GM12873 (cell line): Measurements from ENCODE around the gene PAX2.

Source experiments
- TF ChIP-seq, protein P1 (sequence below): IDR thresholded peaks from 2 replicates; pipeline ENCODE4 v1.5.1; 2012; ENCODE audit warnings: low read depth, mild to moderate bottlenecking, moderate library complexity, low read length, control low read depth; ENCODE audit not compliant: insufficient read depth; ENCODE audit errors: missing control alignments

Gene PAX2

GRCh38 chr10:100738055-100738827, 7.1 kb upstream of the PAX2 start:
- TF ChIP-seq, protein P1, sequence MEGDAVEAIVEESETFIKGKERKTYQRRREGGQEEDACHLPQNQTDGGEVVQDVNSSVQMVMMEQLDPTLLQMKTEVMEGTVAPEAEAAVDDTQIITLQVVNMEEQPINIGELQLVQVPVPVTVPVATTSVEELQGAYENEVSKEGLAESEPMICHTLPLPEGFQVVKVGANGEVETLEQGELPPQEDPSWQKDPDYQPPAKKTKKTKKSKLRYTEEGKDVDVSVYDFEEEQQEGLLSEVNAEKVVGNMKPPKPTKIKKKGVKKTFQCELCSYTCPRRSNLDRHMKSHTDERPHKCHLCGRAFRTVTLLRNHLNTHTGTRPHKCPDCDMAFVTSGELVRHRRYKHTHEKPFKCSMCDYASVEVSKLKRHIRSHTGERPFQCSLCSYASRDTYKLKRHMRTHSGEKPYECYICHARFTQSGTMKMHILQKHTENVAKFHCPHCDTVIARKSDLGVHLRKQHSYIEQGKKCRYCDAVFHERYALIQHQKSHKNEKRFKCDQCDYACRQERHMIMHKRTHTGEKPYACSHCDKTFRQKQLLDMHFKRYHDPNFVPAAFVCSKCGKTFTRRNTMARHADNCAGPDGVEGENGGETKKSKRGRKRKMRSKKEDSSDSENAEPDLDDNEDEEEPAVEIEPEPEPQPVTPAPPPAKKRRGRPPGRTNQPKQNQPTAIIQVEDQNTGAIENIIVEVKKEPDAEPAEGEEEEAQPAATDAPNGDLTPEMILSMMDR: no peak

- TF ChIP-seq, protein P1: no peak
Observed at GRCh38 chr10:100739517-100740368, 5.6 kb upstream of the PAX2 start.

DNA sequence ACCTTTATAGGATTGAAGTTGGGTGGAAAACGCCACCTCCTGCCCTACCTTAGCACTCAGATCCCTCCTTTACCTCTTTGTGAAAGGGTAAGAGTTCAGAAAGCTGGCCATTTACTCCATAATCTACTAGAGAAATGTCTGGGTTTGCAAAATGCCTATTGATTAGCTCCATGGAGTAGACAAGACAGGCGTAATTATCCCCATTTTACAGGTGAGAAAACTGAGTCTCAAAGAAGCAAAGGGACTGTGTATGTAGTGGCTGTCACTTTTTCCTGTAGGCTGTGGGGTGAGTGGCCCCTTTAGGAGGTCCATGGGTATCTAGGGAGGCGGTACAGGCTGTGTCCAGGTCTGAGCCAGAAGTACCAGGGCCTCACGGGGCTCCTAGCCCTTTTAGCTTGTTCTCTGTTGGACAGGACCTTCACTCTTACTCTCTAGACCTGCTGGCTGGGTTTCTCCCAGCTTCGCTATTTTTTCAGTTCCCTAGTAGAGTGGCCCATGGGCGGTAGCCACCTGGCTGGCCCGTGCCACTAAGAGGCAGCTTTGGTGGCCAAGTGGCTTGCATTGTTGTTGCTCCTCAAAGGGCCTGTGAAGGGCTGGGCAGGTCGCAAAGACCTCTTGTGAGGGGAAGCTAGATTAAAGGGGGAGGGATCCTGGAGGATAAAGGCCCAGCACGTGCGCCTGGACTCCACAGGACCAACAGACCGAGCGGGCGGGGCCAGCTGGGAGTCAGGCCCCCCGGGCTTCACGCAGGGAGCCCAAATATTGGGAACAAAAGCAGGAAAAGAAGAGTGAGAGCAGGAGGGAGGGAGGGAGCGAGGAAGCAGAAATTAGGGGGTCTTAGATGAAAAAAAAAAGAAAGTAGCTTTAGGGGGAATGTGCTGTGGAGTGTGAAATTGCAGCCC, 4.7 kb upstream of the PAX2 start:
- TF ChIP-seq, protein P1: no peak

DNA sequence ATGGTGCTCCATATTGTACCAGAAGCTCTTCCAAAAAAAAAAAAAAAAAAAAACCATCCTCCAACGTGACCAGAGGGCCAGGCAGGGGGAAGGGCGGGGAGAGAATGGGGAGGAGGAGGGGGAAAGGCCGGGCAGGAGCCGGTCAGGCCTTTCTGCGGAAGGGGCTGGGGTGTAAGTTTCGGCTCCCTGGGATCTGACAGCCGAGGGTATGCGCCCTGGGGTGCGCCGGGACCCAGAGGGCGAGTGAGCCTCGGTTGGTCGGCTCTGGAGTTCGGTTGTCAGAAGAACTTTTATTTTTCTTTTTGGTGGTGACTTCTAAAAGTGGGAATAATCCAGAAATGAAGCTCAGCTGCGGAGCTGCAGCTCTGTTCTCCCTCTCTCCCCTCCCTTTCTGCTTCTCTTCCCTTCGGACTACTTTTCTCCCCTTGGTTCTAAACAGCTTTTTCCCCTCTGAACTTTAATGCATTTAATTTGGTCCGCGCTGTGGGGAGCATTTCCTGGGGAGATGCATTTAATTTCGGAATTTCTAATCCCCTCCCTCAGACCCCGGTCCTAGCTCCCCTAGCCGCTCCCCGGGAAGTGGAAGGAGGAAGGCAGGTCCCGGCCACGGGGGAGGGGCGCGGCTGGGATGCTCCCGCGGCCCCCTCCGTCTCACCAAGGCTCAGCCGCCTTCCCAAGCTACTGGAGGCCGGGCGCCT, 3.9 kb upstream of the PAX2 start:
- TF ChIP-seq, protein P1: no peak

DNA sequence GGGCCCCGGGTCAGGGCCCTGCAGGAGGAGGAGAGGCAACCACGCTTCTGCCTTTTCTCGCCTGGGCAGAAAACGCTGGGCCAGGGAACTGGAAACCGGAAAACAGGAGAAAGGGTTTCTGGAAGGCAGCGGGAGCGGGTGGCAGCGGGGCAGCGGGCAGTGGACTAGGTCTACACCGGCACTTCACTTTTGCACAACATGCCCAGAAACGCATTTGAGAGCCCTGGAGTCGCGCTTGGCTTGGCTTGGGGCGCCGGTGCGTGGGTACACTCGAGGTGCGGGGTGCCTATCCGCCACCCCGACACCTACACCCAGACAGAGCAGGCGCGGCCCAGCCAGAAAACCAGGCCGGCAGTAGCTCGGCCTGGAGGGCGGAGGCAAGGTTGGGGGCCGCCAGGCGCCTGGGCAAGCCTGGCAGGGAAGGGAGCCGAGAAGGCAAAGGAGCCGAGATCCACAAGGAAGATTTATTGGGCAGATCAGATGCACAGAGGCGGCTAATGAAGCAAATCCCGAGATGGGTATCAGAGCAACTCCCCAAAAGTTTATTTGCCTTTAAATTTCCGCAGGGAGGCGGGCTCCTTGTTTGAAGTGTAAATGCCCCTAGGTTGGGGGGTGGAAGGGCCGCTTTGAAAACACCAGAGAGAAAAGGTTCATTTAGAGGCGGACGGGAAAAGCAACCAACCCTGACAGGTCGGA, 3.2 kb upstream of the PAX2 start:
- TF ChIP-seq, protein P1: no peak

GRCh38 chr10:100742936-100743335, 2.4 kb upstream of the PAX2 start:
- TF ChIP-seq, protein P1: no peak
